Measurements from ENCODE around the gene RPLP2. TPM values are rescaled to one million over a fixed set of nuclear protein-coding genes. Genes with fewer than 3 reads are reported as not detected.

Gene RPLP2
- total and polyA plus RNA-seq, 2 of the 4 experiments (the other 2 are of a cell fraction) = 59.9 to 1,897 TPM

DNA sequence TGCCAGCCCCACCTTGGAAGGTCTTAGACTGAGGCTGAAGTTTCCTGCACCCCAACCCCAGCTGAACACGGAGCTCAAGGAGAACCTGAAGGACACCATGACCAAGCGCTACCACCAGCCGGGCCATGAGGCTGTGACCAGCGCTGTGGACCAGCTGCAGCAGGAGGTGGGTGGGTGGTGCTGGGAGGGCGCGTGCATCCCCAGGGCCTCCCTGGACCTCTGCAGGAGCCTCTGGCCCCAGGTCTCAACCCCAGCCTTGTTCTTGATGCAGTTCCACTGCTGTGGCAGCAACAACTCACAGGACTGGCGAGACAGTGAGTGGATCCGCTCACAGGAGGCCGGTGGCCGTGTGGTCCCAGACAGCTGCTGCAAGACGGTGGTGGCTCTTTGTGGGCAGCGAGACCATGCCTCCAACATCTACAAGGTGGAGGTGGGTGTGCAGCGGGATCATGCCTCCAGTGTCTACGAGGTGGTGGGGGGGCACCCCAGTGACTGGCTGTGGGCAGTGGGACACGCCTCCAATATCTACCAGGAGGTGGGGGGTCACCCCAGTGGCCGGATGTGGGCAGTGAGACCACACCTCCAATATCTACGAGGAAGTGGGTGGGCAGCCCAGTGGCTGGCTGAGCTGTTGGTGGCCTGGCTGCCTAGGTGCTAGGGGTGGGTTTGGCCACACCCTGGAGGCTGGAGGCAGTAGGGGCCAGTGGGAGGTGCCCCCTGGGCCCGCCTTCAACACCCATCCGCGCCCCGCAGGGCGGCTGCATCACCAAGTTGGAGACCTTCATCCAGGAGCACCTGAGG, 27.6 kb downstream of the RPLP2 start:
- dilution Hi-C loops (cut with HindIII; ENCODE audit: low sequenced_read_pairs, unreplicated experiment) (no loop called here), intact Hi-C loops (cut with micrococcal nuclease) (no loop called here), in situ Hi-C loops (cut with MboI; ENCODE audit: low sequenced_read_pairs) (no loop called here)
- H3K9ac ChIP-seq (ENCODE audit: low read depth, low read length) = no peak overlapping the region
- H2BK15ac ChIP-seq (ENCODE audit: low read depth, low read length) = no peak overlapping the region
- POLR2A ChIA-PET (ENCODE audit: unreplicated experiment) = interaction anchor here (1.8 kb wide), 1 partner anchor 18 kb away, joined by 5 read pairs; the partner anchor contains the start of gene PNPLA2
- CTCF ChIA-PET = interaction anchor here (0.7 kb wide), 1 partner anchor 9 kb away, joined by 3 read pairs; no protein-coding TSS in a partner anchor
- peak overlapping the region in 1 of 2 experiments; percentile 17; a peak in 1 of 4 replicates for H4K8ac ChIP-seq (ENCODE audit: low read depth in 2 of 2, low read length in 2 of 2)
- ATAC-seq (ENCODE audit: low read depth) (no peak), DNase-seq (no peak)
- H3K36me3 ChIP-seq (ENCODE audit: control insufficient read depth, insufficient read depth, low read length) = peaks cover 52% of the 10 kb centered on the region
- 91% methylated on average over 6 of the region's 22 CpGs; no CpG with 5 or more reads in 1 of the 2 experiments for WGBS, 2 experiments (ENCODE audit: extremely low coverage in 2 of 2, insufficient read length in 1 of 2)
- H2AFZ ChIP-seq (replicated peaks; ENCODE audit: low read length, poor library complexity) = no peak overlapping the region
- peak overlapping the region; percentile 82 for H2AK9ac ChIP-seq (replicated peaks; ENCODE audit: low read depth, low read length, poor library complexity)
- H3K56ac ChIP-seq (ENCODE audit: extremely low read depth, insufficient read depth, low read length) = no peak overlapping the region
- no peak overlapping the region for H2BK20ac ChIP-seq (ENCODE audit: low read depth, low read length)
- H2BK120ac ChIP-seq (ENCODE audit: low read depth, low read length) = no peak overlapping the region
- H3K23ac ChIP-seq (ENCODE audit: low read depth, low read length) = no peak overlapping the region
- no peak overlapping the region for H3K27ac ChIP-seq (ENCODE audit: insufficient read depth, low read length)
- H3K9me3 ChIP-seq (ENCODE audit: control insufficient read depth, insufficient read depth, low read length) = no peaks in the 10 kb centered on the region
- no peak overlapping the region for H2AK5ac ChIP-seq (ENCODE audit: low read depth, low read length)
- no peak overlapping the region for H4K91ac ChIP-seq (ENCODE audit: insufficient read depth, low read depth, low read length)
- no peak overlapping the region for H3K4me2 ChIP-seq (ENCODE audit: low read depth, low read length)
- peaks cover 24% of the 10 kb centered on the region for H3K9me1 ChIP-seq (ENCODE audit: insufficient read depth, low read length)
- peaks cover 87% of the 10 kb centered on the region for H4K20me1 ChIP-seq (ENCODE audit: insufficient read depth, low read length)
- no peak overlapping the region for H3K14ac ChIP-seq (replicated peaks; ENCODE audit: low read depth, low read length)
- H3K4me3 ChIP-seq (ENCODE audit: insufficient read depth, low read depth, low read length) = no peak overlapping the region
- H3K4me1 ChIP-seq (ENCODE audit: control insufficient read depth, insufficient read depth, low read length) = peaks cover 25% of the 10 kb centered on the region
- no peak overlapping the region for H2BK5ac ChIP-seq (ENCODE audit: low read depth, low read length, poor library complexity, severe bottlenecking)
- H3K18ac ChIP-seq (ENCODE audit: low read depth, low read length) = no peak overlapping the region
- no peak overlapping the region for H3K4ac ChIP-seq (ENCODE audit: low read depth, low read length)
- no TSS peak for BruUV-seq (replicated peaks)
- H3K27me3 ChIP-seq (ENCODE audit: control insufficient read depth, insufficient read depth, low read length) = no peaks in the 10 kb centered on the region
- peaks cover 19 to 74% of the 10 kb centered on the region in 2 experiments; a peak in 3 of 4 replicates for H3K79me1 ChIP-seq (ENCODE audit: low read depth in 1 of 2, low read length in 2 of 2)
- no peak overlapping the region for H4K5ac ChIP-seq (ENCODE audit: low read depth, low read length)
- TF ChIP-seq RAD21 (IDR thresholded peaks at IDR 0.05; ENCODE audit: low read length) (no peak), POLR2A (IDR thresholded peaks at IDR 0.05; ENCODE audit: low read depth, low read length) (peak; percentile 26; the same call in 1 of the 2 replicates)
